CD8-positive, alpha-beta memory T cell (primary cell): ENCODE results near the gene FOXI1. TPM values are rescaled to one million over a fixed set of nuclear protein-coding genes. Genes with fewer than 3 reads are reported as not detected.
A peak's percentile ranks its signal among the peaks of the same experiment; 100 is the strongest.

Experiments used
- CTCF ChIA-PET: fragments of 350-600 bp; sonication (Branson Sonifier 250); formaldehyde crosslinking; loops from one replicate; lab custom pipeline; 2021; ENCODE audit warnings: antibody characterized with exemption; lab: Charles Lee
- POLR2A ChIA-PET: fragments of 350-600 bp; sonication (Branson Sonifier 250); formaldehyde crosslinking; loops from one replicate; lab custom pipeline; 2021; ENCODE audit warnings: antibody characterized with exemption; lab: Charles Lee
- DNase-seq, 5 donors: peaks; one replicate each; pipeline versions ENCODE4 v3.0.0 to v3.0.0-alpha.2; 2020 to 2022; ENCODE audit warnings: mixed read lengths in 1 of 5
- H3K27ac ChIP-seq: one replicate; pipeline ENCODE4 v1.7.0; 2013; ENCODE audit warnings: low read depth, mild to moderate bottlenecking, low read length, moderate library complexity
- H3K27me3 ChIP-seq: 2 replicates; pipeline ENCODE4 v1.7.0; 2013; ENCODE audit warnings: low read length, mild to moderate bottlenecking; ENCODE audit not compliant: insufficient read depth, poor library complexity, severe bottlenecking
- H3K36me3 ChIP-seq: 2 replicates; pipeline ENCODE4 v1.7.0; 2013; ENCODE audit warnings: mild to moderate bottlenecking, low read length, moderate library complexity; ENCODE audit not compliant: insufficient read depth
- H3K4me1 ChIP-seq: 2 replicates; pipeline ENCODE4 v1.7.0; 2013; ENCODE audit warnings: mild to moderate bottlenecking, low read length, moderate library complexity; ENCODE audit not compliant: insufficient read depth
- H3K4me3 ChIP-seq: 2 replicates; pipeline ENCODE4 v1.7.0; 2013; ENCODE audit warnings: mild to moderate bottlenecking, low read length
- H3K9me3 ChIP-seq: 2 replicates; pipeline ENCODE4 v1.7.0; 2013; ENCODE audit warnings: mild to moderate bottlenecking, low read length
- H3K27ac Mint-ChIP-seq, 8 donors: one replicate each; pipeline ENCODE4 v1.8.0; 2020 to 2021; ENCODE audit warnings: mixed read lengths in 8 of 8, mild to moderate bottlenecking in 6 of 8, inconsistent platforms in 3 of 8, moderate library complexity in 3 of 8
- H3K27me3 Mint-ChIP-seq, 2 donors: one replicate each; pipeline ENCODE4 v1.8.0; 2020 to 2021; ENCODE audit warnings: mixed read lengths in 2 of 2, mild to moderate bottlenecking in 1 of 2, moderate library complexity in 1 of 2
- H3K36me3 Mint-ChIP-seq, 3 donors: one replicate each; pipeline ENCODE4 v1.8.0; 2020 to 2021; ENCODE audit warnings: mixed read lengths in 3 of 3, inconsistent platforms in 1 of 3, mild to moderate bottlenecking in 1 of 3
- H3K4me1 Mint-ChIP-seq, 3 donors: one replicate each; pipeline ENCODE4 v1.8.0; 2020 to 2021; ENCODE audit warnings: mixed read lengths in 3 of 3, inconsistent platforms in 1 of 3, mild to moderate bottlenecking in 1 of 3
- H3K4me3 Mint-ChIP-seq, 7 donors: one replicate each; pipeline ENCODE4 v1.8.0; 2020 to 2021; ENCODE audit warnings: mixed read lengths in 7 of 7, mild to moderate bottlenecking in 6 of 7, moderate library complexity in 4 of 7, inconsistent platforms in 2 of 7
- H3K9me3 Mint-ChIP-seq, 5 donors: one replicate each; pipeline ENCODE4 v1.8.0; 2020 to 2022; ENCODE audit warnings: mixed read lengths in 5 of 5, mild to moderate bottlenecking in 3 of 5, moderate library complexity in 2 of 5, inconsistent platforms in 1 of 5
- polyA plus RNA-seq: library from polyadenylated mRNA; unstranded; fragments of 300-500 nt; fragmentation: Illumina TruSeq; gene quantifications from one replicate; pipeline ENCODE4 v1.2.3, GENCODE V29; 2021
- total RNA-seq, 2 experiments: library from RNA; stranded (reverse); gene quantifications; one replicate each; pipeline ENCODE4 v1.2.3, GENCODE V29; 2021

Gene FOXI1
- total and polyA plus RNA-seq, 3 experiments from 2014 or later = not detected

GRCh38 chr5:170097934-170098333 lies 7.8 kb upstream of the FOXI1 start:
- H3K9me3 Mint-ChIP-seq = peaks cover 0 to 3% (median 0%) of the 10 kb centered on the region in 5 donors
- ChIA-PET CTCF (no interaction called here), POLR2A (no interaction called here)
- no peaks in the 10 kb centered on the region for H3K4me1 ChIP-seq
- no peaks in the 10 kb centered on the region for H3K36me3 ChIP-seq
- no peaks in the 10 kb centered on the region for H3K27me3 ChIP-seq
- no peak overlapping the region for H3K4me3 ChIP-seq
- H3K9me3 ChIP-seq = no peaks in the 10 kb centered on the region
- H3K27ac Mint-ChIP-seq = no peak overlapping the region
- DNase-seq = no peak
- H3K27me3 Mint-ChIP-seq = peaks cover 6 to 15% of the 10 kb centered on the region in 2 donors
- no peak overlapping the region for H3K27ac ChIP-seq
- H3K4me3 Mint-ChIP-seq = no peak overlapping the region
- H3K4me1 Mint-ChIP-seq = peaks cover 0 to 4% (median 0%) of the 10 kb centered on the region in 3 donors
- no peaks in the 10 kb centered on the region for H3K36me3 Mint-ChIP-seq

- Mint-ChIP-seq H3K4me3 (no peak overlapping the region), H3K9me3 (peaks cover 0 to 3% (median 0%) of the 10 kb centered on the region in 5 donors), H3K27me3 (peaks cover 3 to 18% of the 10 kb centered on the region in 2 donors), H3K27ac (peak overlapping the region in 1 of 8 donors; percentile 41), H3K36me3 (no peaks in the 10 kb centered on the region), H3K4me1 (peaks cover 0 to 4% (median 0%) of the 10 kb centered on the region in 3 donors)
- H3K27ac ChIP-seq = no peak overlapping the region
- no peaks in the 10 kb centered on the region for H3K9me3 ChIP-seq
- CTCF ChIA-PET = interaction anchor here (0.7 to 1.9 kb wide), 8 partner anchors 11 to 326 kb away, joined by 3 to 6 read pairs (median 4); no protein-coding TSS in a partner anchor
- H3K36me3 ChIP-seq = no peaks in the 10 kb centered on the region
- POLR2A ChIA-PET = no interaction called here
- no peak overlapping the region for H3K4me3 ChIP-seq
- H3K27me3 ChIP-seq = no peaks in the 10 kb centered on the region
- peak; percentile 44 to 72 (median 53) for DNase-seq
- no peaks in the 10 kb centered on the region for H3K4me1 ChIP-seq
These were observed 5.4 kb upstream of the FOXI1 start for GRCh38 chr5:170100066-170100943.

DNA sequence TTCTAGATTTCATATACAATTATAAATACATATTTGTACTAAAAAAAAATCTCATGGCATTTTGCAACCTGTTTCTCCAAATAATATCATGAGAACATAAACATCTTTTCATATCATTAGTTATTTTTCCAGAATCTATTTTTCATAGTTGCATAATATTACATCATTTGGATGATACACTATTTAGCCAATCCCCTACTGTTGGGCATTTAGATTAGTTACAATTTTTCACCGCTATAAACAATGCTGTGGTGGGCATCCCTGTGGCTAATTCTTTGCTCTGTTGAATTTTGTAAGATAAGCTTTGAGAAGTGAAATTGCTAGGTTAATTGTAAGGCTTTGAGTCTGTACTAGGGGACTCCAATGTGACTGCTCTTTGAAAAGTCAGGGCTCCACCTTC lies 2.2 kb upstream of the FOXI1 start:
- DNase-seq = no peak
- Mint-ChIP-seq H3K4me1 (peaks cover 0 to 4% (median 0%) of the 10 kb centered on the region in 3 donors), H3K4me3 (no peak overlapping the region), H3K27me3 (peaks cover 12 to 21% of the 10 kb centered on the region in 2 donors), H3K9me3 (peaks cover 0 to 3% (median 0%) of the 10 kb centered on the region in 5 donors), H3K27ac (no peak overlapping the region), H3K36me3 (no peaks in the 10 kb centered on the region)
- CTCF ChIA-PET = no interaction called here
- no peaks in the 10 kb centered on the region for H3K27me3 ChIP-seq
- POLR2A ChIA-PET = no interaction called here
- no peaks in the 10 kb centered on the region for H3K9me3 ChIP-seq
- H3K4me1 ChIP-seq = no peaks in the 10 kb centered on the region
- H3K27ac ChIP-seq = no peak overlapping the region
- no peaks in the 10 kb centered on the region for H3K36me3 ChIP-seq
- no peak overlapping the region for H3K4me3 ChIP-seq

DNA sequence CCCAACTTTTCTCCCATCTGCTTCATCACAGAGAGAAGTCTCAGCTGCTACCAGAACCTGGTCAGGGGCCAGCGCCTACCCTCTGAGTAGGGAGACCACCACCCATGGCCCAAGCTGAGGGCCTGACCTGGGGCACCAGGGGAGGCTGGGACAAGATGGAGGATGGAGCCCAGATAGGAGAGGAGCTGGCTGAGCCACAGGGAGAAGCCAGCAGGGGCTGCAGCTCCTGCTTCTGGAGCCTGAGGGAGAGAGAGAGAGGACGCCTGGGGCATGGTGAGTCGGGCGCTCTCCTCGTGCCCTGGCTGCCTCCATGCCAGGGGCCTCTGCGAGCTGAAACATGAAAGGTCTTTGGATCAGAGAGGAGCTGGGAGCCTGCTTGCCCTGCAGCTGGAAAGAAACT lies 1.4 kb upstream of the FOXI1 start:
- DNase-seq = no peak
- H3K27ac ChIP-seq = no peak overlapping the region
- no peak overlapping the region for H3K4me3 ChIP-seq
- H3K36me3 ChIP-seq = no peaks in the 10 kb centered on the region
- POLR2A ChIA-PET = no interaction called here
- Mint-ChIP-seq H3K4me1 (peaks cover 0 to 4% (median 0%) of the 10 kb centered on the region in 3 donors), H3K27me3 (peaks cover 17 to 24% of the 10 kb centered on the region in 2 donors), H3K9me3 (peaks cover 0 to 3% (median 0%) of the 10 kb centered on the region in 5 donors), H3K4me3 (no peak overlapping the region), H3K27ac (no peak overlapping the region), H3K36me3 (no peaks in the 10 kb centered on the region)
- no peaks in the 10 kb centered on the region for H3K9me3 ChIP-seq
- H3K4me1 ChIP-seq = no peaks in the 10 kb centered on the region
- H3K27me3 ChIP-seq = no peaks in the 10 kb centered on the region
- CTCF ChIA-PET = no interaction called here

- CTCF ChIA-PET = no interaction called here
- Mint-ChIP-seq H3K27me3 (peaks cover 20 to 24% of the 10 kb centered on the region in 2 donors), H3K27ac (no peak overlapping the region), H3K36me3 (no peaks in the 10 kb centered on the region), H3K4me3 (no peak overlapping the region), H3K9me3 (peaks cover 0 to 3% (median 0%) of the 10 kb centered on the region in 5 donors), H3K4me1 (peaks cover 0 to 4% (median 0%) of the 10 kb centered on the region in 3 donors)
- no peak for DNase-seq
- POLR2A ChIA-PET = no interaction called here
- Histone ChIP-seq H3K4me3 (no peak overlapping the region), H3K27ac (no peak overlapping the region), H3K27me3 (no peaks in the 10 kb centered on the region), H3K36me3 (no peaks in the 10 kb centered on the region), H3K9me3 (no peaks in the 10 kb centered on the region), H3K4me1 (no peaks in the 10 kb centered on the region)
These were observed 987 bp upstream of the FOXI1 start for GRCh38 chr5:170104710-170105109.

DNA sequence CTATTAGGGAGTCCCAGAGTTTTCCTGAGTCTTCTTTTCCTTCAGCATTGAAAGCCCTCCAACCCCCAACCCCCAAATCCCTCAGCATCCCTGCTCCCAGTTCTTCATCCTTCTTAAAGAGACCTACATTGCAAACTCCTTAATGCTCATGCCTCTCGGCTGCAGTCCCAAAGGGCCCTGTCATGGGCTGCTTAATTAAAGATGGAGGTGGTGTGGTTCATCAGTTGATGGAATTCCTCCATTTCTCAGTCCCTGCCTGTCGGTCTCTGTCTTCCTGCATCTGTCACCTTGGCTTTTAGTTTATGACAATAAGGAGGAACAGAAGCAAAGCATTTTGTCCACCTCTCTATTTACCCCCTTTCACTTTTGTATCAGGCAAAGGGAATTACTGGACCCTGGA lies 2.0 kb downstream of the FOXI1 start:
- no peak overlapping the region for H3K4me3 Mint-ChIP-seq
- ChIA-PET CTCF (no interaction called here), POLR2A (no interaction called here)
- peaks cover 22 to 28% of the 10 kb centered on the region in 2 donors for H3K27me3 Mint-ChIP-seq
- H3K36me3 ChIP-seq = no peaks in the 10 kb centered on the region
- no peak overlapping the region for H3K27ac Mint-ChIP-seq
- peaks cover 0 to 3% (median 0%) of the 10 kb centered on the region in 5 donors for H3K9me3 Mint-ChIP-seq
- no peak overlapping the region for H3K4me3 ChIP-seq
- no peaks in the 10 kb centered on the region for H3K4me1 Mint-ChIP-seq
- no peak overlapping the region for H3K27ac ChIP-seq
- no peaks in the 10 kb centered on the region for H3K9me3 ChIP-seq
- DNase-seq = no peak
- H3K27me3 ChIP-seq = no peaks in the 10 kb centered on the region
- no peaks in the 10 kb centered on the region for H3K36me3 Mint-ChIP-seq
- no peaks in the 10 kb centered on the region for H3K4me1 ChIP-seq

DNA sequence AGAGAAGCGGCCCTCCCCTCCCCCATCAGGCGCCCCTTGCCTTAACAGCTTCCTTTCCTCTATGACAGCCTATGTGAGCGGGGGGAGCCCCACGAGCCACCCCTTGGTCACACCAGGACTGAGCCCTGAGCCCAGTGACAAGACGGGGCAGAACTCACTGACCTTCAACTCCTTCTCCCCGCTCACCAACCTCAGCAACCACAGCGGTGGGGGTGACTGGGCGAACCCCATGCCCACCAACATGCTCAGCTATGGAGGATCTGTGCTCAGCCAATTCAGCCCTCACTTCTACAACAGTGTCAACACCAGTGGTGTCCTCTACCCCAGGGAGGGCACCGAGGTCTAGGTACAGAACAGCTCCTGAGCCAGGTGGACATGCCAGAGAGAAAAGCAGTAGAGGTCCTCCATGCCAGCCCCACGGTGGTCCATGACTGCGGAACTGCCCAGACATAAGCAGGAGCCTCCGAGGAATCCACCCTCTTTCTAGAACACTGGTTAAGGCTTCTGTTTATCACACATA lies 2.6 kb downstream of the FOXI1 start:
- H3K27ac Mint-ChIP-seq = no peak overlapping the region
- H3K36me3 ChIP-seq = no peaks in the 10 kb centered on the region
- peaks cover 0 to 3% (median 0%) of the 10 kb centered on the region in 5 donors for H3K9me3 Mint-ChIP-seq
- no peaks in the 10 kb centered on the region for H3K36me3 Mint-ChIP-seq
- no peaks in the 10 kb centered on the region for H3K4me1 Mint-ChIP-seq
- ChIA-PET CTCF (no interaction called here), POLR2A (no interaction called here)
- peaks cover 22 to 33% of the 10 kb centered on the region in 2 donors for H3K27me3 Mint-ChIP-seq
- no peaks in the 10 kb centered on the region for H3K9me3 ChIP-seq
- no peaks in the 10 kb centered on the region for H3K27me3 ChIP-seq
- H3K4me3 Mint-ChIP-seq = no peak overlapping the region
- no peak for DNase-seq
- no peak overlapping the region for H3K4me3 ChIP-seq
- no peak overlapping the region for H3K27ac ChIP-seq
- no peaks in the 10 kb centered on the region for H3K4me1 ChIP-seq
